Endodermal cell (in vitro differentiated cells): Measurements from ENCODE around the gene CNOT6. TPM values are rescaled to one million over a fixed set of nuclear protein-coding genes. Genes with fewer than 3 reads are reported as not detected.

Experiments used
- DNase-seq: peaks from one replicate; pipeline ENCODE4 v3.0.0-alpha.2; 2017
- H3K27ac ChIP-seq: 2 replicates; pipeline ENCODE4 v1.5.1; 2013; ENCODE audit warnings: mild to moderate bottlenecking, low read depth, low read length, moderate library complexity
- H3K27me3 ChIP-seq: 2 replicates; pipeline ENCODE4 v1.6.1; 2013; ENCODE audit warnings: mild to moderate bottlenecking, low read length, moderate library complexity; ENCODE audit not compliant: insufficient read depth, control insufficient read depth, poor library complexity, severe bottlenecking
- H3K36me3 ChIP-seq: 2 replicates; pipeline ENCODE4 v1.7.0; 2013; ENCODE audit warnings: mild to moderate bottlenecking, low read length, moderate library complexity; ENCODE audit not compliant: control insufficient read depth, insufficient read depth
- H3K4me1 ChIP-seq: one replicate; pipeline ENCODE4 v1.7.0; 2013; ENCODE audit warnings: low read length; ENCODE audit not compliant: control insufficient read depth, insufficient read depth
- H3K4me3 ChIP-seq: 2 replicates; pipeline ENCODE4 v1.5.1; 2013; ENCODE audit warnings: mild to moderate bottlenecking, low read length, moderate library complexity
- H3K9ac ChIP-seq: 2 replicates; pipeline ENCODE4 v1.6.1; 2013; ENCODE audit warnings: mild to moderate bottlenecking, low read length, moderate library complexity; ENCODE audit not compliant: poor library complexity, severe bottlenecking; ENCODE audit errors: extremely low read depth
- H3K9me3 ChIP-seq: 2 replicates; pipeline ENCODE4 v1.6.1; 2013; ENCODE audit warnings: mild to moderate bottlenecking, low read length, moderate library complexity; ENCODE audit not compliant: control insufficient read depth
- H3K27ac Mint-ChIP-seq: 2 replicates; pipeline ENCODE4 v1.8.0; 2020; ENCODE audit warnings: mixed read lengths
- H3K27me3 Mint-ChIP-seq: 2 replicates; pipeline ENCODE4 v1.8.0; 2021; ENCODE audit warnings: mild to moderate bottlenecking, mixed read lengths; ENCODE audit not compliant: insufficient read depth
- H3K36me3 Mint-ChIP-seq: 2 replicates; pipeline ENCODE4 v1.8.0; 2020; ENCODE audit warnings: low read depth, mixed read lengths
- H3K4me1 Mint-ChIP-seq: 2 replicates; pipeline ENCODE4 v1.8.0; 2020; ENCODE audit warnings: mixed read lengths
- H3K4me3 Mint-ChIP-seq: 2 replicates; pipeline ENCODE4 v1.8.0; 2020; ENCODE audit warnings: mild to moderate bottlenecking, moderate library complexity, mixed read lengths
- H3K9me3 Mint-ChIP-seq: 2 replicates; pipeline ENCODE4 v1.8.0; 2020; ENCODE audit warnings: mild to moderate bottlenecking, mixed read lengths
- CTCF ChIP-seq: fragments of 200-600 bp; sonication (generic); conservative IDR thresholded peaks from 2 replicates; pipeline ENCODE4 v1.5.0; 2021; ENCODE audit warnings: antibody characterized with exemption, mild to moderate bottlenecking
- WGBS, 2 experiments: methylation state at CpG; one replicate each; pipeline versions ENCODE4 v1.1.5 to v1.1.7; 2013; ENCODE audit warnings: missing lambda C conversion rate in 2 of 2, mixed read lengths in 1 of 2; ENCODE audit not compliant: insufficient coverage in 1 of 2, insufficient read length in 1 of 2; 5-methylcytosine and 5-hydroxymethylcytosine counted together
- total RNA-seq, 2 donors: library from RNA; stranded (reverse); fragmentation: NEBNext Ultra II Directional in 1 of 2; extraction: Animal tissue kit (Norgen Biotek cat#: 25700) in 1 of 2; gene quantifications; 2 replicates in 1 of 2; 3 replicates in 1 of 2; pipeline ENCODE4 v1.2.1, GENCODE V29; 2021

CNOT6 gene
- total RNA-seq, 2 donors from 2014 or later: 40.4 to 42.9 TPM

GRCh38 chr5:180598316-180598701 lies 104.1 kb downstream of the CNOT6 start:
- Histone ChIP-seq H3K9ac (no peak overlapping the region), H3K36me3 (no peaks in the 10 kb centered on the region), H3K4me3 (no peak overlapping the region), H3K27me3 (peaks cover 3% of the 10 kb centered on the region), H3K9me3 (no peaks in the 10 kb centered on the region), H3K4me1 (no peaks in the 10 kb centered on the region), H3K27ac (no peak overlapping the region)
- H3K36me3 Mint-ChIP-seq: no peaks in the 10 kb centered on the region
- no peaks in the 10 kb centered on the region for H3K4me1 Mint-ChIP-seq
- DNase-seq: no peak
- H3K4me3 Mint-ChIP-seq: no peak overlapping the region
- no peak for TF ChIP-seq CTCF
- no peaks in the 10 kb centered on the region for H3K9me3 Mint-ChIP-seq
- H3K27me3 Mint-ChIP-seq: peaks cover 11% of the 10 kb centered on the region
- WGBS, 2 experiments: 89 to 94% methylated on average over 7 to 9 of the region's 9 CpGs
- H3K27ac Mint-ChIP-seq: no peak overlapping the region

GRCh38 chr5:180598797-180599589 lies 104.8 kb downstream of the CNOT6 start:
- H3K4me1 Mint-ChIP-seq: no peaks in the 10 kb centered on the region

GRCh38 chr5:180599590-180599914 lies 105.4 kb downstream of the CNOT6 start:
- Histone ChIP-seq H3K36me3 (no peaks in the 10 kb centered on the region), H3K4me1 (no peaks in the 10 kb centered on the region), H3K9ac (no peak overlapping the region), H3K27me3 (no peaks in the 10 kb centered on the region), H3K4me3 (no peak overlapping the region), H3K9me3 (no peaks in the 10 kb centered on the region), H3K27ac (no peak overlapping the region)
- Mint-ChIP-seq H3K36me3 (no peaks in the 10 kb centered on the region), H3K4me1 (no peaks in the 10 kb centered on the region), H3K27ac (no peak overlapping the region), H3K9me3 (no peaks in the 10 kb centered on the region), H3K27me3 (peaks cover 7% of the 10 kb centered on the region), H3K4me3 (no peak overlapping the region)
- TF ChIP-seq CTCF: no peak
- WGBS, 2 experiments: 88 to 94% methylated on average over 6 of the region's 6 CpGs
- no peak for DNase-seq

More at GRCh38 chr5:180598797-180599589, 104.8 kb downstream of the CNOT6 start:
- no peaks in the 10 kb centered on the region for H3K4me1 ChIP-seq
- H3K27me3 ChIP-seq: no peaks in the 10 kb centered on the region
- no peaks in the 10 kb centered on the region for H3K36me3 Mint-ChIP-seq
- H3K27me3 Mint-ChIP-seq: peaks cover 6% of the 10 kb centered on the region
- H3K36me3 ChIP-seq: no peaks in the 10 kb centered on the region
- TF ChIP-seq CTCF: no peak
- no peaks in the 10 kb centered on the region for H3K9me3 ChIP-seq
- H3K9ac ChIP-seq: no peak overlapping the region
- no peak for DNase-seq
- H3K9me3 Mint-ChIP-seq: no peaks in the 10 kb centered on the region
- WGBS, 2 experiments: 90% methylated on average over 11 to 16 of the region's 16 CpGs
- H3K4me3 Mint-ChIP-seq: no peak overlapping the region
- H3K27ac ChIP-seq: no peak overlapping the region
- no peak overlapping the region for H3K27ac Mint-ChIP-seq
- no peak overlapping the region for H3K4me3 ChIP-seq
